Femur (tissue), 1 donor: ENCODE measurements around the gene ALS2CL.
A peak's percentile ranks its signal among the peaks of the same experiment; 100 is the strongest.

Experiments
- DNase-seq: peaks from one replicate; pipeline ENCODE4 v3.0.0-alpha.2; 2017

ALS2CL gene

DNA sequence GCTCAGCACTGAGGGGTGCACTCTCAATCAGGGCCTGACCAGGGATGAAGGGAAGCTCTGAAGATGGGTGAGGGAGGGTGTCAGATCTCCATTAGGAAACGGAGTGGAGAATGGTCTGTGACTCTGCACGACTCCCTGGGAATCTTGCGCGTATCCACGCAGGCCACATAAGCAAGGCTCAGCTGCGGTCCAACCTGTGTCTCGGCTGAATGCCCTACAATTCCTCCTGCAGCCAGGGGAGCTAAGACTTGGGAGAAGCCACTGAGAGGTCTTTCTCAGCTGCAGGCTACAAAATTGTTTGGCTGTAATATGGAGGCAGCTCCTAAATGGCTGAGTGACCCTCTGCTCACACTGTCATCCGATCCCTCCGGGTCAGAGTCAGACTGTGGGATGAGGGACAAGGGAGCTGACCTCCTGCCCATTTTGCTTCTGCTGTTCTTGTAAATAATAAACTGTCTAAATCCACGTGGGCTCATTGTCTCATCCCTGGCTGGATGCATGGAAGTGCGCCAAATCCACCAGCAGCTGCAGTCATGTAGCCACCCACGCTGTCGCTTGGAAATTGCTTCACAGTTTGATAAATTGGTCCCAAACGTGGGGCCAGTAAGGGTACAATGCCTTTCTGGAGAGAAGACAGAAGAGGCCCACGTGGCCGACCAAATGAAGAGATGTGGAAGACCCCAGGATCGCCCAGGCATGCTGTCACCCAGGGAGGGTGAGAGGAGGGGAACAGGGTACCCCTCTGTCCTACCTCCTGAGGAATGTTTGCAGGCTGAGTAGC, 30.5 kb downstream of the ALS2CL start:
- peak; percentile 81 for DNase-seq

DNA sequence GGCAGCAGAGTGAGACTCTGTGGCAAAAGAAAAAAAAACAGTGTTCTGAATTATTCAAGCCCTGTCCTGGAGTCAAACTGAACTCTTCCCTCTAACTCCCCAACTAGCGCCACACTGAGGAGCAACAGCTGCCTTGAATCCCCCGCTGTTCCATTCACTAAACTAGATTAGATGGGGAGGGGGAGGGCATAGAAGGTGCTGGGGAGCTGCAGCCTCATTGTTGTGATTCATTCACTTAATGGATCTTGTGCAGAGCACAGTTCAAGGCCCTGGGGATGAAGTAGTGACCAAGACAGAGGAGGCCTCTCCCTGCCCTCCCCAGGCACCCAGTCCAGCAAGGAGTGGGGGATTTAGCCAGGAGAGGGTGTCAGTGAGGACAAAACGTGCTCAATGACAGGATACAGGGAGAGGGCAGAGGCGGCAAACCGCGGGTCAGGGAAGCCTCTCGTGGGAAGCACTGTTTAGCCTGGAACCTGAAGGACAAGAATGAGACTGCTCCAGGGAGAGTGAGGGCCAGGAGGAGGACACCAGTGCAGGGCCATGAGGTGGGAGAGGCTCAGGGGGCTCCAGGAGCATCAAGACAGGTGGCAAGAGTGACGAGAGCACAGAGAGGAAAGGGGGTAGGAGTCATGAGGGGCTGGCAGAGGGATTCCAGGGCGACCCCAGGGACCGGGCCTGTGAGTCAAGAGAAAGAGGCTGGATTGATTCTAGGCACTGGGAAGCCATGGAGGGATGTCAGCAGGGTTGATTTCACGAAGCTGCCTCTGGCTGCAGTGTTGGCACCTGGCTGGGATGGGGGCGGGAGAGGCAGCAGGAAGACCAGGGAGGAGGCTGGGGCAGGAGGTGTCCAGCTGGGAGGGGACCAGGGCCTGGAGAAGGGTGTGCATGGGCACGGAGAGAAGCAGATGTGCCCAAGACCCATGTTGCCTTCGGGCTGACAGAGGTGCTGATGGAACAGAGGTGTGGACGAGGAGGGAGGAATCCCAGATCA, 31.4 kb downstream of the ALS2CL start:
- no peak for DNase-seq

DNA sequence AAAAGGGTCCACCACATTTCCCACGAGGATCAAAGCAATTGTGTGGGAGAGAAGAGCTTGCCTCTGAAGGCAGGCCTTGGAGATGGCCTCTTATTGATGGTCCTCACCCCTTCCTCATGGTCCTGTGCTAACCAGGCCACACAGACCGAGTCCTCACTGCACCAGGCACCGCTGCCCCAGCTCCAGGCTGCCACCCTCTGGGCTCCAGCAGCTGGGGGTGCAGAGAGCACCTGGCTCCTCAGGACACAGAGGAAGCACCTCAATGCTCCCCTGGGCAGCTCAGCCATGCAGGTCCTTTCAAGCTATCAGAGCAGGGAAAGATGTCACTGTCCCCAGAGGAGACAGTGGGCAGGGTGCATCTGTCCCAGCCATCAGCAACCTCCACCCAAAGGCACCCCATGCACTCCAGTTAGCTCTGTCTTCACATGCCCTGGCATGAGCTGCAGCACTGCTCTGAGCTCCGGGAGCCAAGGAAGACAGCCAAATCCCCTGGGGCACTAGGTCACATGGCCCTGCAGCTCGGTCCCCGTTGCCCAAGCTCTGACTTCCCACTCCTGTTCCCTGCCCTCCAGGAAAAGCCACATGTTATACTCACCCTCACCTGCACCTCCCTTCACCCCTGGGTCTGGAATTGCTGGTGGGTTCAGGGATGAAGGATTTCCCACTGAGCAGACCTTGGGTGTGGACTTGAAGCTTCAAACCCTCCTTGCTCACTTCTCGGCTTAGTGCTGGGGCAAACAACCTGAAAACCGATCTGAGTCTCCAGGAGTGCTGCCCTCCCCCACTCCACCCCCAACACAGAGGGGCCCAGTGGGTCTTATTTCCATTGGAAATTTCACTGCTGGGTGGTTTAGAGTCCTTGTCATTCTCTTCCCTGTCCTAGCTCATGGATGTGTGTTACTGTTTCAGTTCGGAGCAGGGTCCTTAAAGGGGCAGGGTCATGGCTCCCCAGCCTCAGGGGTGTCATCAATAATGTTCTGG, 32.6 kb downstream of the ALS2CL start:
- DNase-seq, result no peak

DNA sequence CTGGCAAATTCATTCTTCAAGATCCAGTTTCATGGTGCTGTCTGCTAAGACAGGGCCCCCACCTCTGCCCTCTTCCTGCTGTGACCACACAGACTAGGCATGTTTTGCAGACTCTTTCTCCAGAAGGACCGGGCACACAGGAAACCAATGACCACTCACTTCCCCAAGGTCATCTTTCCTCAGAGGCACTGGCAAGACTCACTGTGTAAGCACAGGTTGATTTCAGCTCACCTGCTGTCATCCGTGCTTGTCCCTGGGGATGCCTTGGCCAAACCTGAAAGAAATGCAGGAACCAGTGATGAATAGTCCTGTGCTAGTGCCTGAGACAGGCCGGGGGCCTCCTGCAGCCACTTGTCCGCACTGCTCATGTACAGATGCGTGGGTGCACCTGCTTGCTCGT, 33.5 kb downstream of the ALS2CL start:
- DNase-seq, result no peak

DNA sequence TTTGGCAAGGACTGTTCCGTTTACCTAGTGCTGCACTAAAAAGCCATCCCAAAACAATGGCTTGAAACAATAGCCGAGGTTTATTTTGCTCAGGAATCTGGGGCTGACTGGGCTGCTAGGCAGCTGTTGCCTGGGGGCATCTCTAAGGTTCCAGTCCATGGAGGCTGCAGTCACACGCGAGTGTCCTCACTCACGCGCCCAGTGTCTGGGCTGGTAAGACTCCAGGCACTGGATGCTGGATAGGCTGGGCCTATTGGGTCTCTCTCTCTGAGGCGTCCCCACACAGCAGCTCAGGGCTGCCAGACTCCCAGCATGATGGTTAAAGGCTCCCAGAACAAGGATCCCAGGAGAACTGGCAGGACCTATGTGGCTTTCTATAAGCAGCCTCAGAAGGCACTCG, 34.2 kb downstream of the ALS2CL start:
- DNase-seq, result no peak

DNA sequence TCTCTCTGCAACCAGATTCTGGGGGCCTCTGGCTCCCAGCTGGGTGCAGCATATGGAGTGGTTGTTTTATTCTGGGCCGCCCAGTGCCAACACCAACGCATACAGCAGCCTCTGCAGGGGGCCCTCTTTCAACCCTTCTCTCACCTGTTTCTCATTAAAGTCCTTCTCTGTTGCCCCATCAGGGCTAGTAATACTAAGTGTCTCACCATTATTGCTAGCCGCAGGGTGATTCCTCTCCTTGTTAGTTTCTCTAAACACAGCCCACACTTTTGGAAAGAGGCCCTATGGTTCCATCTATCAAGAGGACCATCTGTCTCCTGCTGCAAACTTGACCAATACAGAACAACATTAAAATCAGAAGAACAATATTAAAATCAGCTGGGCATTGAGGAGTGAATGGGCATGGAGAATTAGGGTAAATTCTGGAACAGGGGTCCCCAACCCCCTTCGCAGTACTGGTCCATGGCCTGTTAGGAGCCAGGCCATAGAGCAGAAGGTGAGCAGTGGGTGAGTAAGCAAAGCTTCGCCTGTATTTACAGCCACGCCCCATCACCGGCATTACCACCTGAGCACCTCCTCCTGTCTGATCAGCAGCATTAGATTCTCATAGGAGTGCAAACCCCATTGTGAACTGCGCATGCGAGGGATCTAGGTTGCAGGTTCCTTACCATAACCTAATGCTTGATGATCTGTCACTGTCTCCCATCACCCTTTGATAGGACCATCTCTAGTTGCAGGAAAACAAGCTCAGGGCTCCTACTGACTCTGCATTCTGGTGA, 36.5 kb downstream of the ALS2CL start:
- no peak for DNase-seq

DNA sequence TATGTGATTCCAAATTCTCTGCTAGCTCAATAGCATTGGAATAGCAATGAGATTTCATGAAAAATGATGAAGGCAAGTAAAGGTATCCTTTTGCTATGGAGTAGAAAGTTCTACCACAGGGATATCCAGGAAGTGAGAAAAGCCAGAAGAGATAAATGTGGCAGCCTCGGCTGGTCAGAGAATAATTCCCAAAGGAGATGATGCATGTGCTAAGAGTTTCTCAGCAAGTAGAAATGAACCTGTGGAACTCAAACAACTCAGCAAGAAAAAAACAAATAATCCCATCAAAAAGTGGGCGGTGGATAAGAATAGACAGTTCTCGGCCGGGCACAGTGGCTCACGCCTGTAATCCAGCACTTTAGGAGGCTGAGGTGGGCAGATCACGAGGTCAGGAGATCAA, 38.2 kb downstream of the ALS2CL start:
- no peak for DNase-seq

DNA sequence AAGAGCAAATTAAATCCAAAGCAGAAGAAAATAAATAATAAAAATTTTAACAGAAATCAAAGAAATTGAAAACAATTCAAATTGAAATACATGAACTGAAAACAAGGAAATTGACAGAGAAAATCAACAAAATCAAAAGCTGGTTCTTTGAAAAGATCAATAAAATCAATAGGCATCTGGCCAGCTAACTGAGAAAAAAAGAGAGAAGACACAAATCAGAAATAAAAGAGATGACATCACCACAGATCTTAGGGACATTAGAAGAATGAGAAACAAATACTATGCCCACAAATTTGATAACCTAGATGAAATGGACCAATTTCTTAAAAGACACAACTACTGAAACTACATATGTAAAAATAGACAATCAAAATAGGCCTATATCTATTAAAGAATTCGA, 42.4 kb downstream of the ALS2CL start:
- DNase-seq, result no peak

DNA sequence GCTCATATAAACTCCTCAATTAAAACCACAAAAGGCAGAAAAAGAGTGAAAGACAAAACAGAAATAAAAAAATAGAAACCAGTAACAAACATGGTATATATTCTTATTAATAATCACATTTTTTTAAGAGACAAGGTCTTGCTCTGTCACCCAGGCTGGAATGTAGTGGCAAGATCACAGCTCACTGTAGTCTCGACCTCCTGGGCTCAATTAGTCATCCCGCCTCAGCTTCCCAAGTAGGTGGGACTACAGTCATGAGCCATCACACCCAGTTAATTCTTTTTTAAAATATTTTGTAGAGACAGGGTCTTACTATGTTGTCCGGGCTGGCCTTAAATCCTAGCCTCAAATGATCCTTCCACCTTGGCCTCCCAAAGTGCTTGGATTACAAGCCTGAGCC, 44.0 kb downstream of the ALS2CL start:
- DNase-seq, result no peak

DNA sequence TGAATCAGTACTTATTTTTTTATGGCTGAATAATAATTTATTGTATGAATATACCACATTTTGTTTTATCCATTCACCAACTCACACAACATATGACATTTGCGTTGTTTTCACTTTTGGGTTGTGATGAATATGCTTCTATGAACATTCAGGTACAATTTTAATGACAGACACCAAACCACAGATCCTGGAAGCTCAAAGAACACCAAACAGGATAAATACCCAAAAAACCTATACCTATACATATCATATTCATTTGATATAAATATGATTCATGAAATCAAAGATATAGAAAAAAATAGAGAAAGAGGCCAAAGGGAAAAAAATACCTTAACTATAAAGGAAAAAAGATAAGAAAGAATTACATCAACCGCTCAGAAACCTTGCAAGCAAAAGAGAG, 45.4 kb downstream of the ALS2CL start:
- DNase-seq, result no peak

DNA sequence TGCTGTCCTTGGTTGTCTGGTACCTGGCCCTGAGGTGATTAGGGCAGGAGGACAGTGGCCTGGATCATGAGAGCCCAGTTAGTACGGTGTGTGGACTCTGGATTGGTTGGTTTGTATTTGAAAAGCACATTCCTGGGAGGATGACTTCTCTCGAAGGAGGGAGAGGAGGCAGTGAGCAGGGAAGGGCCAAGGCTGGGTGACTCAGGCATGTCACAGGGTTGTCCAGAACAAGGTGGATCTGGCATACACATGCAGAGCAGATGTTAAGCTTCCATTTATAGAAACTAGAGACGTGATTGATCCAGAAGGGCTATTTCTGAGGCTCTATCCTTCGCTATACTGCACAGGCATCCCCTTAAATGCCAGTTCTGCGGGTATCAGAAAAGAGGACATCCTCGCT, 46.8 kb downstream of the ALS2CL start:
- no peak for DNase-seq

DNA sequence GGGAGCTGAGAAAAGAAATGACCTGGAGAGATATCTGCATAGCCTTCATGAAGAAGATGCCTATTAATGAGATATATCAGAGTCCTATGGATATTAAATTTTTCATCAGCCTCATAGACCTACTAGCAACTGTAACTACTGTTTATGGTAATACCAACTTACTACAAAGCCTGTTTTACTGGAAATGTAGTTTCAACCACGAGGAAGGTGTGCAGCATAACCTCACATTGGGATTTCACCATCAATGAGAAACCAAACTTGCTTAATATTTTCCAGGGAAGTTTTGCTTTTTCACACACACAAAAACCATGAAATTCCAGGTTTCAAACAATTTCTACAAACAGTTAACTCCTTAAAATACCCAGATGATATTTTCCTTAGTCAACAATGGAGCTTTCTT, 49.8 kb downstream of the ALS2CL start:
- DNase-seq, result no peak

DNA sequence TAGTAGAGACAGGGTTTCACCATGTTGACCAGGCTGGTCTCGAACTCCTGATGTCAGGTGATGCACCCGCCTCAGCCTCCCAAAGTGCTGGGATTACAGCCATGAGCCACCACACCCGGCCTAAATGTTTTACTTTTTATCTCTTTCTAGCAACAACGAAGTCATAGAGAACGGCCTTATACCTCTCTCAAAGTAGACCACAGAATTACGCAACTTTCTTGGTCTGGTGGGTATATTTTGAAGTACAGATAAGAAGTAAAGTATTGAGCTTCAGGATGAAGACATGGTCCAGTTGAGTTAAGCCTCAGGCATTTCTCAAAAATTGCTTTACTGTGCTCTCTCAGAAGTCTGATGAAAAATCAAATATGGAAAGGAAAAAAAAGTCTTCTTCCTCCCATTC, 50.5 kb downstream of the ALS2CL start:
- no peak for DNase-seq

DNA sequence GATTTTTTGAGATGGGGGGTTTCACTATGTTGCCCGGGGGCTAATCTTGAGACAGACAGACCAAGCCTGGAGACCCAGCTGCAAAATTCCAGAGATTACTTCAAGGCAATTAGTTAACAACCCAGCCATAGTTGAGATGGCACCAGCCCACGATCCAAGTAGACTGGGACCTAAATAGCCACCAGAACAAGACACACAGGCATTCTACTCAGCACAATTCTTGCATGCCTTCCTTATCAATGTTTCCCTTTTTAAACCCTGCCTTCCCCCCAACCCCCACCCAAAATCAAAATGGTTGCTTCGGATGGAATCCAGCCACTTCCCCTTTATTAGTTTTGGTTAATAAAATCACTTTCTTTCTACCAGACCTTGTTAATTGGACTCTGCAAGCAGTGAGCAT, 52.6 kb downstream of the ALS2CL start:
- DNase-seq, result no peak

DNA sequence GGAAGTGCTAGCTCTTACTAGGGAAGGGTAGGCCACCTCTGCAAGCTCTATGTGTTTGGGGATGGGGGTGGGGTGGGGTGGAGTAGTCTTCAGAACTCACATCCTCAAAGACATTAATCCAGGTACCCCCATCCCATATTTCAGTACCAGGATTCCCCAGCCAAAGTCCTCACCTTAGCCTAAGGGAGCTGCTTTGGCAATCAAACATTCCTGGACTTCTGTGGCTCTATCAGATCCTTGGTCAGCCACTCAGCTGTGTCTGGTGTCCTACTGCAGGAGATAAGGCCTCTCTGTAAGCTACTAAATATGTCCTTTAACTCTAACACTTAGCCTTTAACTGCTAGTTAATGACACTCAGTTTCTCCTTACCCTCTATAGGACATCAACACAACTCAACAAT, 54.3 kb downstream of the ALS2CL start:
- no peak for DNase-seq

DNA sequence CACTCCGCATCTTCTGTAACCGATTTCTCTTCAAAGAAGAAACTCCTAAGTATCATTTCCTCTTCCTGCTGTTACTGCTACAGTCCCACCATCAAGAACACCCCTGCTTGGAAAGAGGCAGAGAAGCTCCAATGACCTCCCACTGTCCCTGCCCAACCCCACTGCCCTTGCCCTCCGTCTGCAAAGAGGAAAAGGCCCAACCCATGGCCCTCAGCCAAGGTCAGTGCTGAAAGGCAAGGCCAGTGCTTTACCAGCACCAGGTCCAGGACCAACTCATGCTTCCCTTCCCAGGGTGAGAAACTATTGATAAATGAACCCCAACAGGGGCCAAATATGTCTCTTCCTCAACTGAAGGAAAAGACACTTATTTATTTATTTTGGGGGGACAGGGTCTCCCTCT, 58.6 kb downstream of the ALS2CL start:
- DNase-seq, result no peak

DNA sequence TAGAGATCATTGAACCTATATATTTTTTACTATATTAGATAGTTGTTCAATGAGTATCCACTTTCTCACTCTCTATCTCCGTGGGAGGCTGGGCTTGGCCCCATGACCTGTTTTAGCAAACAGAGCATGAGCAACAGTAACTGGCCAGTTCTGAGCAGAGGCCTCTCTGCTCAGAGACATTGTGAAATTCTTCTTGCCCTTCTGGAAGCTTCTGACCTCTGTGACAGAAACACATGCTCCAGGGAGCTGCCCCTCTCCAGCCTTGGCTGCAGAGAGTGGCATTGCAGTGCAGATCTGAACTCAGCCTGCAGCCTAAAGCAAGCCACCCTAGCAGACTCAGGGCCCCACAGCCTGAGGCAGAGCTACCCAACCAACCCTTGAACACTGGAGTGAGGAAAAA, 60.7 kb downstream of the ALS2CL start:
- DNase-seq, result no peak

DNA sequence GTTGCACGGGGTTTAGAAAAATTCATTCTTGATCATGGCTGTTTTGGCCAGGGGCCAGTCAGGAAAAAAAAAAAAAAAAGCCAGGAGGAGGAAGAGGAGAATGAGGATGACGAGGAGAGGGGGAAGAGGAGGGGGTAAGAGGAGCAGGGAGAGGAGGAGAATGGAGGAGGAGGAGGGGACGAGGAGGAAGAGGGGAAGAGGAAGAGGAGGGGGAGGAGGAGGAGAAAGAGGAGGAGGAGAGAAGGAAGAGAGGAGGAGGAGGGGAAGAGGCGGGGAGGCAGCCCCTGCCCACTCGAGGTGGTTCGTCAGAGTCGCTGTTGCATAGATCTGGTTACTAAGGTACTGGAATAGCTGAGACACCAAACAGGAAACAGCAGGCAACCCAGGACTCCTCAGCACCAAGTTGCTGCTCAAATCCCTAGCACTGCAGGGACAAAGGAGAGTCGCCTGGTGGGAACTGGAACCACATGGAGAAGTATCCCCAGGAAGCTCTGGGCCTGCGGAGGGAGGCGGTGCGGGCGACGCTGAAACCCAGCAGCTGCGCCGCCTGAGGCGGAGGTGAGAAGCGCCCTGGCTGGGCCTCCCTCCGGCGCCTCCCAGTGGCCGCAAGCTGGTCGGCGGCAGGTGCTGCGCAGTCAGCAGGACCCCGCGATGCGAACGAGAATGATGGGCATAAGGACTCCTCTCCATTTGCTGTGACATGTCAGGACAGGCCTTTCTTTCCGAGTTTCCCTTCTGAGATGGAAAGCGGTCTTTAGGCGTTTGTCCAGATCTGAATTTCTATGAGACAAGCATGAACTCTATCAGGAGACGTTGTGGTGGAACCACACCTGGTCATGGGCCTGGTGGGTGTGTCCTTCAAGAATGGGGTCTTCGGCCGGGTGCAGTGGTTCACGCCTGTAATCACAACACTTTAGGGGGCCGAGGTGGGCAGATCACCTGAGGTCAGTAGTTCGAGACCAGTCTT, 63.6 kb downstream of the ALS2CL start:
- peak; percentile 90 for DNase-seq

DNA sequence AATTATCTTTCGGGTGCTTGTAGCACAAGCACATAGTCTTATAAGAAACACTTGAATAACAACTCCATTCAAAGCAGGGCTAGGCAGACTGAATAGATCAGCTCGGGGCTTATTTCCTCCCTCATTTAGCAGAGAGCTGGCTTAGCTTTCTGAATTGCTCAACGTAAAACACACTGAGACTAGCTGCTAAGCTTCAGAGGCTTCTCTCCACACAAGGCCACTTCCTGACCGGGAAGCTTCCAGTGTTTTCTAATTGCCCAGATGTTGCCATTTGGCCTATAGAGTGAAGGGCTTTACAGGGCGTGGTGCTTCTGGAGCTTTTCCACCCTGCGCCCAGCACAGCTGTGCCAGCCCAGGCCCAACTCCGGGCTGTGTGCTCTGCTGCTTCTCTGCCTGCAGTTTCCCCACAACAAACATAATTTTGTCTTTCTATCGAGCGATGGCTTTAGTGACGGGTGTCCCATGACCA, 64.5 kb downstream of the ALS2CL start:
- DNase-seq, result peak; percentile 73

DNA sequence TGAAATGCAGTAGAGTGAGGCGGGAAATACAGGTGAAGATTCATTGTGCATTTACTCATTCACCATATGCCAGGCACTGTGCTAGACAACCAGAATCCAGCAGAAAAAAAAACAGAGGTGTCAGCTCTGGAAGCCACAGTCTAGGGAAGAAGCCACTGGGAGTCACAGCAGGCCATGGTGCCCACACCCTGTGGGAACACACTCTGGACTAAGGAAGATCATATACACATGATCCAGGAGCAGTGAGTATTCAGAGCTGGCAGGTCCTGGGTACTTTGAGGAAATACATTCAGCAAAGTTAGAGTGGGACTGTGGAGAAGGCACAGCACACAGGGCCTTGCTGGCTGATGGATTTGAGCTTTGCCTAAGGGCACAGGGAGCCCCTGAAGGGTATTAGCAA, 66.4 kb downstream of the ALS2CL start:
- no peak for DNase-seq

DNA sequence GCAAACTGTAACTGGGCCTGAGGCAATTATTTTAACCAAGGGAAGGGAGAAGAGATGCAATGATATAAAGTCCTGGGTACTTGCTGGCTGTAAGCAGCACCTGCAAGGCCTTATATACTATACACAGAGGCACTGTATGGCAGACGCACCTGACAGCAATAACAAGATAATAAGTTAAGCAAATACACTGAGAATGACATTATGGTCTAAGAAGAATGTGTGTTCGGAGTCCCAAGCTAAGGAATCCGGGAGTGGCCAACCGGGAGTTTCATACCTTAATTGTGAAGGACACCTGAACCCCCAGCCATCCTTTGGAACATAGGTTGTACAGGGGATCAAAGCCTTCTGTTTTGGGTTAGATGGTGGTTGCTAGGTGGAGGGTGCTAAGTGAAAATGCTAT, 67.4 kb downstream of the ALS2CL start:
- no peak for DNase-seq
